WTC11 (cell line): ENCODE measurements around the gene RPS6KA2.
"Not testable (repeated sequence)": the region's sequence is repeated elsewhere in the genome, so short reads cannot be mapped to it uniquely, and the experiment has no call there.

ENCODE experiments used
- CTCF ChIP-seq: fragments of 200-600 bp; IDR thresholded peaks from 2 replicates; pipeline ENCODE4 v1.8.0; 2022; ENCODE audit warnings: antibody characterized with exemption
- FOXK1 ChIP-seq: sonication (generic); formaldehyde crosslinking; IDR thresholded peaks from 2 replicates; pipeline ENCODE4 v1.8.0; 2022; ENCODE audit warnings: mild to moderate bottlenecking, moderate library complexity, missing genetic modification reagents
- FOXP1 ChIP-seq: sonication (generic); formaldehyde crosslinking; IDR thresholded peaks from 2 replicates; pipeline ENCODE4 v1.8.0; 2022; ENCODE audit warnings: missing genetic modification reagents, mild to moderate bottlenecking, moderate library complexity, borderline replicate concordance
- NFYB ChIP-seq: sonication (generic); formaldehyde crosslinking; conservative IDR thresholded peaks from 2 replicates; pipeline ENCODE4 v1.8.0; 2022; ENCODE audit warnings: low read depth, missing genetic modification reagents
- SP1 ChIP-seq: sonication (generic); formaldehyde crosslinking; conservative IDR thresholded peaks from 2 replicates; pipeline ENCODE4 v1.8.1; 2022; ENCODE audit warnings: missing genetic modification reagents
- TEAD4 ChIP-seq: sonication (generic); formaldehyde crosslinking; IDR thresholded peaks from 2 replicates; pipeline ENCODE4 v1.8.0; 2022; ENCODE audit warnings: mild to moderate bottlenecking, missing genetic modification reagents
- USF2 ChIP-seq: sonication (generic); formaldehyde crosslinking; IDR thresholded peaks from 2 replicates; pipeline ENCODE4 v1.8.1; 2023; ENCODE audit warnings: mild to moderate bottlenecking, missing genetic modification reagents, moderate library complexity

GRCh38 chr6:166581801-166582200, 45.2 kb downstream of the RPS6KA2 start:
- TF ChIP-seq FOXK1 (CRISPR knock-in tag); SP1 (CRISPR knock-in tag); FOXP1 (CRISPR knock-in tag); CTCF; USF2; TEAD4 (CRISPR knock-in tag); NFYB: not testable (repeated sequence)
